Measurements from ENCODE around the gene SIVA1. TPM values are rescaled to one million over a fixed set of nuclear protein-coding genes. Genes with fewer than 3 reads are reported as not detected.

SIVA1 gene
- polyA plus RNA-seq, 3 donors = 102 to 193 (median 156) TPM

DNA sequence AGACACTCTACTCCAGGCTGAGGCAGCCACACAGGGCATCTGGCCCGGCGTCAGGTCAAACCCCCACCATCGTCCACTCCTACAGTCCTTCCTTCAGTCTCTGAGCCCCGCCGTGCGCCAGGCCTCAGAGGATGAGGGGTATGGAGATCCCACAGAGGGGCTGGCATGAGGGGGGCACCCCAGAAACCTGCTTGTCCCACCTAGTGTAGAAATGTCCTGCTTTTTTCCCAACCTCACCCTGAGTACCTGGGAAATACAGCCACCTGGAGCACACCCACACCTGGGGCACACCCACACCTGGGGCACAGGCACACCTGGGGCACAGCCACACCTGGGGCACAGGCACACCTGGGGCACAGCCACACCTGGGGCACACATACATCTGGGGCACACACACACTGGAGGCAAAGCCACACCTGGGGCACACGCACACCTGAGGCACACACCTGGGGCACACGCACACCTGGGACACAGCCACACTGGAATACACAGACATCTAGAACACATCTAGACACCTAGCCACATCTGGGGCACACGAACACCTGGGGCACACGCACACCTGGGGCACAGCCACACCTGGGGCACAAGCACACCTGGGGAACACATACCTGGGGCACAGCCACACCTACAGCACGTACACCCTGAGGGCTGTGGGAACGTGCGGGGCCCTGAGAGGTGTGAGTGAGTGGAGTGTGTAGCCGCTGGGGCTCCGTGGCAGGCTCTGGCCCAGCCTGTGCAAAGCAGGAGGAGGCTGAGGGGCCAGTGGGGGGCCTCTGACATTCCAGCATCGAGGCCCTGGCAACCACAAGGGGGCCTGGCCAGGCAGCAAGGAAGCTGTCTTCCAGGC is 24.2 kb downstream of the SIVA1 start:
- H3K4me1 ChIP-seq (ENCODE audit: control insufficient read depth in 1 of 2, insufficient read depth in 2 of 2, low read length in 2 of 2) = no peaks in the 10 kb centered on the region
- TF ChIP-seq, protein P1, sequence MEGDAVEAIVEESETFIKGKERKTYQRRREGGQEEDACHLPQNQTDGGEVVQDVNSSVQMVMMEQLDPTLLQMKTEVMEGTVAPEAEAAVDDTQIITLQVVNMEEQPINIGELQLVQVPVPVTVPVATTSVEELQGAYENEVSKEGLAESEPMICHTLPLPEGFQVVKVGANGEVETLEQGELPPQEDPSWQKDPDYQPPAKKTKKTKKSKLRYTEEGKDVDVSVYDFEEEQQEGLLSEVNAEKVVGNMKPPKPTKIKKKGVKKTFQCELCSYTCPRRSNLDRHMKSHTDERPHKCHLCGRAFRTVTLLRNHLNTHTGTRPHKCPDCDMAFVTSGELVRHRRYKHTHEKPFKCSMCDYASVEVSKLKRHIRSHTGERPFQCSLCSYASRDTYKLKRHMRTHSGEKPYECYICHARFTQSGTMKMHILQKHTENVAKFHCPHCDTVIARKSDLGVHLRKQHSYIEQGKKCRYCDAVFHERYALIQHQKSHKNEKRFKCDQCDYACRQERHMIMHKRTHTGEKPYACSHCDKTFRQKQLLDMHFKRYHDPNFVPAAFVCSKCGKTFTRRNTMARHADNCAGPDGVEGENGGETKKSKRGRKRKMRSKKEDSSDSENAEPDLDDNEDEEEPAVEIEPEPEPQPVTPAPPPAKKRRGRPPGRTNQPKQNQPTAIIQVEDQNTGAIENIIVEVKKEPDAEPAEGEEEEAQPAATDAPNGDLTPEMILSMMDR (IDR thresholded peaks at IDR 0.05) = no peak
- no peak for DNase-seq
- no peak overlapping the region for H3K9ac ChIP-seq (ENCODE audit: insufficient read depth, low read length, poor library complexity, severe bottlenecking)
- no peak overlapping the region for H3K4me3 Mint-ChIP-seq
- H3K4me2 ChIP-seq (replicated peaks; ENCODE audit: extremely low read depth, low read length, poor library complexity, severe bottlenecking) = no peak overlapping the region
- H3K9me3 ChIP-seq (replicated peaks in 1 of 2; ENCODE audit: control insufficient read depth in 1 of 2, insufficient read depth in 1 of 2, low read length in 2 of 2) = peaks cover 0 to under 1% of the 10 kb centered on the region in 2 donors
- no peaks in the 10 kb centered on the region for H3K27me3 ChIP-seq (ENCODE audit: control insufficient read depth in 2 of 2, insufficient read depth in 2 of 2, low read length in 2 of 2)
- H3K27ac ChIP-seq (ENCODE audit: low read depth in 1 of 2, low read length in 2 of 2) = no peak overlapping the region
- H4K20me1 ChIP-seq (ENCODE audit: insufficient read depth, low read length) = peaks cover 87% of the 10 kb centered on the region
- H3K4me1 Mint-ChIP-seq = no peaks in the 10 kb centered on the region
- peaks cover 0 to 14% (median 0%) of the 10 kb centered on the region in 7 donors for H3K9me3 Mint-ChIP-seq
- no peaks in the 10 kb centered on the region for H3K27me3 Mint-ChIP-seq (ENCODE audit: low read depth in 3 of 3)
- intact Hi-C loops (cut with micrococcal nuclease) = no loop called here
- no peak overlapping the region for H3K4me3 ChIP-seq (replicated peaks in 1 of 3; ENCODE audit: low read depth in 2 of 3, low read length in 3 of 3)
- peaks cover 54 to 80% of the 10 kb centered on the region in 2 donors for H3K36me3 ChIP-seq (replicated peaks in 1 of 2; ENCODE audit: control insufficient read depth in 1 of 2, insufficient read depth in 2 of 2, low read length in 2 of 2)
- WGBS (ENCODE audit: insufficient coverage) = 83% methylated on average over 8 of the region's 16 CpGs
- H3K27ac Mint-ChIP-seq = peak overlapping the region in 2 of 7 donors; percentile 62 to 63
- H2AFZ ChIP-seq (ENCODE audit: insufficient read depth, low read depth, low read length, poor library complexity, severe bottlenecking) = no peak overlapping the region
- peaks cover 19 to 64% of the 10 kb centered on the region in 2 donors for H3K36me3 Mint-ChIP-seq
- no peaks in the 10 kb centered on the region for H3K79me2 ChIP-seq (ENCODE audit: insufficient read depth, low read length)

DNA sequence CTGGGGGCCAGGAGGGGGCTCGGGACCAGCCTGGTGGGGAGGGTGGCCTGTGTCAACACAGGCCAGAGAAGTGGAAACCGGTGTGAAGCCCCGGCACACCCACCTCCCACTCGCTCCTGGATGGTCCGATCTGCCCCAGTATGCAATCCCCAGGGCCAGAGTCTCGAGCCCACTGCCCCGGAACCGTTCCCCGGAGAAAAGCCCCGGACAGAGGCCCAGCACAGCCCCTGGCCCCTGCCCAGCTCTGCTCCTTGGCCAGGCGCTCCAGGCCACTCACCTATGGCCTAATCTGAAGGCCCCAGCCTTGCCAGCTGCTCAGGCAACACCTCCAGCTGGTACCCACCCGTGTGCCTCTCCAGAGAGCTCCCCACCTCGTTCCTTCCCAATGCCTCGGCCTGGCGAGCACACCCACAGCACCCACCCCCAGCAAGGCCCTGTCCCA is 24.9 kb downstream of the SIVA1 start:
- Histone ChIP-seq H3K4me1 (ENCODE audit: control insufficient read depth in 1 of 2, insufficient read depth in 2 of 2, low read length in 2 of 2) (no peaks in the 10 kb centered on the region), H3K27ac (ENCODE audit: low read depth in 1 of 2, low read length in 2 of 2) (no peak overlapping the region), H4K20me1 (ENCODE audit: insufficient read depth, low read length) (peaks cover 93% of the 10 kb centered on the region), H3K79me2 (ENCODE audit: insufficient read depth, low read length) (no peaks in the 10 kb centered on the region), H3K36me3 (replicated peaks in 1 of 2; ENCODE audit: control insufficient read depth in 1 of 2, insufficient read depth in 2 of 2, low read length in 2 of 2) (peaks cover 48 to 78% of the 10 kb centered on the region in 2 donors), H2AFZ (ENCODE audit: insufficient read depth, low read depth, low read length, poor library complexity, severe bottlenecking) (no peak overlapping the region), H3K9me3 (replicated peaks in 1 of 2; ENCODE audit: control insufficient read depth in 1 of 2, insufficient read depth in 1 of 2, low read length in 2 of 2) (no peaks in the 10 kb centered on the region), H3K27me3 (ENCODE audit: control insufficient read depth in 2 of 2, insufficient read depth in 2 of 2, low read length in 2 of 2) (no peaks in the 10 kb centered on the region), H3K9ac (ENCODE audit: insufficient read depth, low read length, poor library complexity, severe bottlenecking) (no peak overlapping the region), H3K4me2 (replicated peaks; ENCODE audit: extremely low read depth, low read length, poor library complexity, severe bottlenecking) (no peak overlapping the region), H3K4me3 (replicated peaks in 1 of 3; ENCODE audit: low read depth in 2 of 3, low read length in 3 of 3) (no peak overlapping the region)
- TF ChIP-seq, protein P1 (IDR thresholded peaks at IDR 0.05) = no peak
- Mint-ChIP-seq H3K27ac (peak overlapping the region in 2 of 7 donors; percentile 21 to 50), H3K4me3 (no peak overlapping the region), H3K9me3 (peaks cover 0 to 8% (median 0%) of the 10 kb centered on the region in 7 donors), H3K36me3 (peaks cover 14 to 57% of the 10 kb centered on the region in 2 donors), H3K27me3 (ENCODE audit: low read depth in 3 of 3) (no peaks in the 10 kb centered on the region), H3K4me1 (no peaks in the 10 kb centered on the region)
- intact Hi-C loops (cut with micrococcal nuclease) = no loop called here
- 95% methylated on average over 11 of the region's 15 CpGs for WGBS (ENCODE audit: insufficient coverage)
- no peak for DNase-seq

All from CD14-positive monocyte (primary cell).